Lower lobe of right lung (tissue), 2 donors: Measurements from ENCODE around the gene SLC38A1. TPM values are rescaled to one million over a fixed set of nuclear protein-coding genes. Genes with fewer than 3 reads are reported as not detected.
A peak's percentile ranks its signal among the peaks of the same experiment; 100 is the strongest.

Experiments
- ATAC-seq, 2 donors: fragments of 200-7000 bp; cut with Tn5 transposase; one replicate each; pipeline ENCODE4 v1.9.1; 2020 to 2022; ENCODE audit warnings: mild to moderate bottlenecking in 2 of 2, moderate library complexity in 2 of 2
- DNase-seq: peaks from one replicate; pipeline ENCODE4 v3.0.0-alpha.2; 2020
- H3K27ac ChIP-seq: fragments of 200-600 bp; one replicate; pipeline ENCODE4 v1.8.0; 2022
- H3K27me3 ChIP-seq: fragments of 200-600 bp; one replicate; pipeline ENCODE4 v1.8.0; 2022; ENCODE audit warnings: low read depth
- H3K36me3 ChIP-seq: fragments of 200-600 bp; one replicate; pipeline ENCODE4 v1.8.0; 2022; ENCODE audit warnings: mild to moderate bottlenecking
- H3K4me1 ChIP-seq: fragments of 200-600 bp; one replicate; pipeline ENCODE4 v1.8.0; 2022
- H3K4me3 ChIP-seq: fragments of 200-600 bp; one replicate; pipeline ENCODE4 v1.8.0; 2022; ENCODE audit warnings: mild to moderate bottlenecking
- H3K9me3 ChIP-seq: fragments of 200-600 bp; one replicate; pipeline ENCODE4 v1.8.0; 2022
- CTCF ChIP-seq: fragments of 200-600 bp; IDR thresholded peaks from one replicate; pipeline ENCODE4 v1.8.0; 2022; ENCODE audit warnings: antibody characterized with exemption, mild to moderate bottlenecking
- intact Hi-C: fragments of 100-400 bp; cut with DNase I; formaldehyde crosslinking; loops from one replicate; pipeline ENCODE4 v1.11.0; 2022
- total RNA-seq: library from RNA; stranded (reverse); fragmentation: NEBNext Ultra II Directional; extraction: Animal tissue kit (Norgen Biotek cat#: 25700); gene quantifications from one replicate; pipeline ENCODE4 v1.2.1, GENCODE V29; 2021
- donor health status: DM: no; HTN: yes; CAD: no; lungs with severe emphysema.

The SLC38A1 gene
- total RNA-seq, 1 donor from 2014 or later: 45.8 TPM

GRCh38 chr12:46144433-46144832 lies 124.4 kb downstream of the SLC38A1 start:
- H3K27ac ChIP-seq: no peak overlapping the region
- H3K36me3 ChIP-seq: no peaks in the 10 kb centered on the region
- no peak for DNase-seq
- H3K4me3 ChIP-seq: no peak overlapping the region
- intact Hi-C loops: no loop called here
- TF ChIP-seq CTCF: no peak
- no peaks in the 10 kb centered on the region for H3K9me3 ChIP-seq
- H3K4me1 ChIP-seq: no peaks in the 10 kb centered on the region
- no peak for ATAC-seq
- H3K27me3 ChIP-seq: no peaks in the 10 kb centered on the region

GRCh38 chr12:46136249-46136648 lies 132.6 kb downstream of the SLC38A1 start:
- TF ChIP-seq CTCF: no peak
- no peak for DNase-seq
- intact Hi-C loops: no loop called here
- Histone ChIP-seq H3K9me3 (no peaks in the 10 kb centered on the region), H3K27ac (no peak overlapping the region), H3K27me3 (no peaks in the 10 kb centered on the region), H3K4me3 (no peak overlapping the region), H3K36me3 (no peaks in the 10 kb centered on the region), H3K4me1 (no peaks in the 10 kb centered on the region)
- no peak for ATAC-seq

GRCh38 chr12:46135750-46136149 lies 133.1 kb downstream of the SLC38A1 start:
- Histone ChIP-seq H3K4me3 (no peak overlapping the region), H3K4me1 (no peaks in the 10 kb centered on the region), H3K27ac (no peak overlapping the region), H3K9me3 (no peaks in the 10 kb centered on the region), H3K36me3 (no peaks in the 10 kb centered on the region), H3K27me3 (no peaks in the 10 kb centered on the region)
- DNase-seq (no peak), ATAC-seq (no peak)
- intact Hi-C loops: no loop called here
- no peak for TF ChIP-seq CTCF

- no peak for DNase-seq
- no peaks in the 10 kb centered on the region for H3K4me1 ChIP-seq
- no peak overlapping the region for H3K4me3 ChIP-seq
- H3K27ac ChIP-seq: peak overlapping the region; percentile 9
- no peaks in the 10 kb centered on the region for H3K9me3 ChIP-seq
- TF ChIP-seq CTCF: no peak
- intact Hi-C loops: no loop called here
- no peaks in the 10 kb centered on the region for H3K36me3 ChIP-seq
- no peaks in the 10 kb centered on the region for H3K27me3 ChIP-seq
- no peak for ATAC-seq
Observed at GRCh38 chr12:46134852-46135251, 134.0 kb downstream of the SLC38A1 start.

- no peaks in the 10 kb centered on the region for H3K27me3 ChIP-seq
- intact Hi-C loops: no loop called here
- H3K4me1 ChIP-seq: no peaks in the 10 kb centered on the region
- peak; percentile 40 to 51 for ATAC-seq
- no peak overlapping the region for H3K4me3 ChIP-seq
- no peak for TF ChIP-seq CTCF
- DNase-seq: no peak
- H3K9me3 ChIP-seq: no peaks in the 10 kb centered on the region
- H3K27ac ChIP-seq: peak overlapping the region; percentile 9
- no peaks in the 10 kb centered on the region for H3K36me3 ChIP-seq
Observed at GRCh38 chr12:46134205-46134811, 134.5 kb downstream of the SLC38A1 start.

- TF ChIP-seq CTCF: no peak
- Histone ChIP-seq H3K27ac (peak overlapping the region; percentile 9), H3K27me3 (no peaks in the 10 kb centered on the region), H3K9me3 (no peaks in the 10 kb centered on the region), H3K36me3 (no peaks in the 10 kb centered on the region), H3K4me1 (no peaks in the 10 kb centered on the region), H3K4me3 (no peak overlapping the region)
- DNase-seq (no peak), ATAC-seq (peak; percentile 89 to 90)
- intact Hi-C loops: no loop called here
Observed at GRCh38 chr12:46133751-46134150, 135.1 kb downstream of the SLC38A1 start.
